HCT116 (cell line): ENCODE results near the gene TSC1.

Source experiments
- CEBPB ChIP-seq: IDR thresholded peaks from 2 replicates; pipeline ENCODE4 v1.6.1; 2012; ENCODE audit warnings: low read depth
- EZH2 ChIP-seq: fragments of 200-600 bp; sonication (generic); IDR thresholded peaks from 2 replicates; pipeline ENCODE4 v1.6.1; 2017; ENCODE audit warnings: antibody characterized with exemption, mixed run types
- EZH2phosphoT487 ChIP-seq: fragments of 200-600 bp; IDR thresholded peaks from 2 replicates; pipeline ENCODE4 v1.6.1; 2018; ENCODE audit warnings: antibody characterized with exemption, borderline replicate concordance
- POLR2A ChIP-seq: IDR thresholded peaks from 2 replicates; pipeline ENCODE4 v1.7.0; 2011; ENCODE audit warnings: borderline replicate concordance; ENCODE audit not compliant: insufficient read depth, insufficient read length; ENCODE audit errors: extremely low read depth
- POLR2AphosphoS5 ChIP-seq: IDR thresholded peaks from 2 replicates; pipeline ENCODE4 v1.6.1; 2011; ENCODE audit warnings: mild to moderate bottlenecking, low read depth, low read length, moderate library complexity
- RAD21 ChIP-seq: IDR thresholded peaks from 2 replicates; pipeline ENCODE4 v1.6.1; 2012; ENCODE audit warnings: low read depth, mild to moderate bottlenecking
- TF ChIP-seq, protein P1 (sequence below), 3 experiments: fragments of 200-600 bp in 1 of 3; sonication (generic) in 1 of 3; IDR thresholded peaks in 2 of 3; conservative IDR thresholded peaks in 1 of 3; 2 replicates each; pipeline ENCODE4 v1.5.1; 2012 to 2017; ENCODE audit warnings: low read depth in 2 of 3, low read length in 2 of 3, antibody characterized with exemption in 1 of 3, borderline replicate concordance in 1 of 3, control low read depth in 1 of 3, mild to moderate bottlenecking in 1 of 3, mixed read lengths in 1 of 3, mixed run types in 1 of 3, moderate library complexity in 1 of 3; ENCODE audit not compliant: insufficient read depth in 1 of 3
- TF ChIP-seq, protein P2 (sequence below): IDR thresholded peaks from 2 replicates; pipeline ENCODE4 v1.6.1; 2012

DNA sequence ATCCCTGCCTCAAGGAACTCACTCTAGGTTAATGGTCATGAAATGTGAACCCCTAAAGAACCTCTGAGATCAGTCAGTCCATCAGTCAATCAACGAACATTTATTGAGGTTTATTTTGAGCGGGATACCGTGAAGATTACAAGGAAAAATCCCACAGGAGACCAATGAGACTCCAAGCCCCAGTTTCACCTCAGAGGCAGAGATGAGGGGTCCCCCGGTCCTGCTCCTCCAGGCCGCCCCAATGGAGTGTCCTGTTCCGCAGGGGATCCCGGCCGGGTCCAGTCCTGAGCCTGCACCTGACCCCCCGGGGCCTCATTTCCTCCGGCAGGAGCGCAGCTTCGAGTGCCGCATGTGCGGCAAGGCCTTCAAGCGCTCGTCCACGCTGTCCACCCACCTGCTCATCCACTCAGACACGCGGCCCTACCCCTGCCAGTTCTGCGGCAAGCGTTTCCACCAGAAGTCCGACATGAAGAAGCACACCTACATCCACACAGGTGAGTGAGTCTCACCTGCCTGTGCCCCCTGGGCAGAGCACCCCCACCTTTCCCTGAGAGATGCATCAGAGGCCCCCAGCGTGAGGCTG is 45.1 kb upstream of the TSC1 start:
- TF ChIP-seq, protein P1, sequence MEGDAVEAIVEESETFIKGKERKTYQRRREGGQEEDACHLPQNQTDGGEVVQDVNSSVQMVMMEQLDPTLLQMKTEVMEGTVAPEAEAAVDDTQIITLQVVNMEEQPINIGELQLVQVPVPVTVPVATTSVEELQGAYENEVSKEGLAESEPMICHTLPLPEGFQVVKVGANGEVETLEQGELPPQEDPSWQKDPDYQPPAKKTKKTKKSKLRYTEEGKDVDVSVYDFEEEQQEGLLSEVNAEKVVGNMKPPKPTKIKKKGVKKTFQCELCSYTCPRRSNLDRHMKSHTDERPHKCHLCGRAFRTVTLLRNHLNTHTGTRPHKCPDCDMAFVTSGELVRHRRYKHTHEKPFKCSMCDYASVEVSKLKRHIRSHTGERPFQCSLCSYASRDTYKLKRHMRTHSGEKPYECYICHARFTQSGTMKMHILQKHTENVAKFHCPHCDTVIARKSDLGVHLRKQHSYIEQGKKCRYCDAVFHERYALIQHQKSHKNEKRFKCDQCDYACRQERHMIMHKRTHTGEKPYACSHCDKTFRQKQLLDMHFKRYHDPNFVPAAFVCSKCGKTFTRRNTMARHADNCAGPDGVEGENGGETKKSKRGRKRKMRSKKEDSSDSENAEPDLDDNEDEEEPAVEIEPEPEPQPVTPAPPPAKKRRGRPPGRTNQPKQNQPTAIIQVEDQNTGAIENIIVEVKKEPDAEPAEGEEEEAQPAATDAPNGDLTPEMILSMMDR (IDR thresholded peaks at IDR 0.05 in 2 of 3, conservative IDR thresholded peaks at IDR 0.05 in 1 of 3; ENCODE audit: borderline replicate concordance in 1 of 3, insufficient read depth in 1 of 3, low read depth in 2 of 3, low read length in 2 of 3) = no peak
- TF ChIP-seq POLR2AphosphoS5 (no peak), EZH2 (no peak), RAD21 (no peak), POLR2A (no peak), CEBPB (no peak), EZH2phosphoT487 (no peak)
- TF ChIP-seq, protein P2, sequence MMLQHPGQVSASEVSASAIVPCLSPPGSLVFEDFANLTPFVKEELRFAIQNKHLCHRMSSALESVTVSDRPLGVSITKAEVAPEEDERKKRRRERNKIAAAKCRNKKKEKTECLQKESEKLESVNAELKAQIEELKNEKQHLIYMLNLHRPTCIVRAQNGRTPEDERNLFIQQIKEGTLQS = no peak
